Activated CD8-positive, alpha-beta memory T cell treated with anti-CD3 and anti-CD28 coated beads, Interleukin-2, amount 50 U/mL, for 24 hours (primary cell): ENCODE data around the gene BCL2.
"Not testable (repeated sequence)": the region's sequence is repeated elsewhere in the genome, so short reads cannot be mapped to it uniquely, and the experiment has no call there.

Source experiments
- DNase-seq: peaks from one replicate; pipeline ENCODE4 v3.0.0-alpha.2; 2020; ENCODE audit errors: extremely low read depth

The BCL2 gene

DNA sequence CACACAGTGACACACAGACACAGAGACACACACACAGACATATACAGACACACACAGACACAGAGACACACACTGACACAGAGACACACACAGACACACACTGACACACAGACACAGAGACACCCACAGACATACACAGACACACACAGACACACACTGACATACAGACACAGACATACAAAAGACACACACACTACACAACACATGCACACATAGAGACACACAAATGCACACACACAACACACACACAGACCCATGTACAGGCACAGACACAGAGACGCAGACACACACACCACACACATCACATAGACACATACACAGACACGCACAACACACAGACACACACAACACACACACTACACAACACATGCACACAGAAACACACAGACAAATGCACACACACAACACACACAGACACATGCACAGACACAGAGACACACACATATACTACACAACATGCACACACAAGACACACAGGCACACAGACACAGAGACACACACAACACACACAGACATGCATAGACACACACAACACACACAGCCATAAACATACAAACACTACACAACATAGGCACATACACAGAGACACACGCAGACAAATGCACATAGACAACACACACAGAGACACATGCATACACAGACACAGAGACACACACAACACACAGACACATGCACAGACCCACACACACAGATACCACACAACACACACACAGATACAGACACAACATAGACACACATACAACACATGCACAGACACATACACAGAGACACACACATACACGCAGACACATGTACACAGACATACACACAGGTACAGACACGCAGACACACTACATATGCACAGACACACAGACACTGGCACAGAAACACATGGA is 120.5 kb downstream of the BCL2 start:
- DNase-seq: no peak

DNA sequence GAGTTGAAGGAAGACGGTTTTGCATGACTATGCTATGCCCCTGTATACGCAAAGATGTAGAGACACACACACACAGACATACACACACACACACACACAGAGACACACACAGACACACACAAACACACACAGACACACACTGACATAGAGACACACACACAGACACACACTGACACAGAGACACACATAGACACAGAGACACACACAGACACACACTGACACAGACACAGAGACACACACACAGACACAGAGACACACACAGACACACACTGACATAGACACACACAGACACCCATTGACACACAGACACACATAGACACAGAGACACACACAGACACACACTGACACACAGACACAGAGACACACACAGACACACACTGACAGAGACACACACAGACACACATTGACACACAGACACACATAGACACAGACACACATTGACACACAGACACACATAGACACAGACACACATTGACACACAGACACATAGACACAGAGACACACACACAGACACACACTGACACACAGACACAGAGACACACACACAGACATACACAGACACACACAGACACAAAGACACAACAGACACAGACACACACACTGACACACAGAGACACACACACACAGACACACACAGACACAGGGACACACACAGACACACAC is 121.3 kb downstream of the BCL2 start:
- no peak for DNase-seq

DNA sequence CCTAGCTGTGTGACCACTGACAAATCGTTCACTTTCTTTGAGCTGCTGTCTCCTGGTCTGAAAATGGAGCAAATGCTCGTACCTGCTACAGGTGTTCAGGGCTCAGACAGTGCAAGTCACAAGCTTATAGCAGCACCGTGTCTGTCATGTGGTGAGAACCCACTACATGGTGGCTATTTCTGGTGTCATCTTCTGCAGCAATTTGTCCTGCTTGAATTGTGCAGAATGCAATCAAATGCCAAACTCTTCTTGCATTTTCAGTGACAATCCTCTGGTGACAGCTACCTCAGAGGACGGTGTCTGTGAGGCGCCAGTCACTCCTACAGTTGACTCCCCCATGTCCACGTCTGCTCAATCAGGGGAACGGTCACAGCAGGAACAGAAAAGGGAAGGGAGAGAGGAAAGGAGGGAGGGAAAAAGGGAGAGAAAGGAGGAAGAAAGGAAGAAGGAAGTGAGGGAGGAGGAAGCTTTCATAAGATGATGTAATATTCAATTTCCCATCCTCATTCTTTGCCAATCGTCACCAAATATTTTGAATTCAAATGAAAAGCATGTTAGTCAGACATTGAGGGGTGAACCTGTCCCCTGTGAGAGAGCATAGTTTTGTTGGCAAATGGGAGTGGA is 122.2 kb downstream of the BCL2 start:
- no peak for DNase-seq

- no peak for DNase-seq
These were observed 124.0 kb downstream of the BCL2 start for GRCh38 chr18:63195326-63196159.

DNA sequence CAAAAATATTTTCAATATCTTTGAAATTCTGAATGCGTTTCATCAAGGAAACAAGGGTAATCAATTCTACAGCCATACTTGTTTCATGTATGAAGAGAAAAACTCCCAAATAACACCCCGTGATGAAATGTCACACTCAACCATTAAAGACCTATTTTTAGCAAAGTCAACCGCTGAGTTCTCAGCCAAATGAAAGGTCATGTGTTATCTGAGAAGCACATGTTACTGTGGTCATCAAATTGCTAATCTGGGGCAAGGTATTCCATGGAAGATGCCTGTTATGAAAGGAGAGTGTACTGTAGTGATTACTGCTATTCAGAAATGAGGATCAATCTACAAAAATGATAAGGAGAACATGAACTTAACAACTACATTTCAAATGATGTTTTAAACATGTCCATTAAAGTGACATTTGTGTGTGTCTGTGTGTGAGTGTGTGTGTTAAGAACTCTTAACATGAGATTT is 126.7 kb downstream of the BCL2 start:
- no peak for DNase-seq

DNA sequence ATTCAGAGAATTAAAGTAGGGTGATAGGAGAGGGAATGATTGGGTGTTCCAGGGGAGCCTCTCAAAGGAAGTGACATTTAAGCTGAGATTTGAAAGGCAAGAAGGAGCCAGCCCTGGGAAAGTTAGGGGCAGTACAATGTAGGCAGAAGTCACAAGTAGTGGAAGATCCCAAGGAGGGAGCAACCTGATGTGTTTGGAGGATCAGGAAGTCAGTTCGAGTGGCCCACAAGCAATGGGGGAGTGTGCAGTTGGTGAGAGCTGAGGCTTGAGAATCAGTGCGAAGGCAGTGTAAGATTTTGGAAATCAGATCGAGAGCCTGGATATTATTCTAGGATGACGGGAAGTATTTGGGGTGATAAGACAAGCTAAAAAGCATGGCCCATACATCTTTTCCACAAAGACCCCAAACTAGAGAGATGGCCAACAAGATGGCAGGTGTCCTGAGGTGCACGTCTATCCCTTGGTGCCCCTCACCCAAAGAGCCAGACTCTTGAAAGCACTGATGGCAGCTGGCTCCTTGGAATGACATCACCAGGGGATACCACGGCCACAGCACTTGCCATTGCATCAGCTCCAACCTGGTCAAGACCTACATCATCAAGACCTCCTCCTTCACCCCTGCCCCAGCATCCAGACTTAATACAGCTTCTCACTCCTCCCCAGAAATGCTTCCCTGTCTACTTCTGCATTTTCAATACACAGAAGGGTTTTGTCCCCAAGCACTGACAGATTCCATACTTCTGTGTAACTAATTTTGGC is 127.3 kb downstream of the BCL2 start:
- DNase-seq: no peak

DNA sequence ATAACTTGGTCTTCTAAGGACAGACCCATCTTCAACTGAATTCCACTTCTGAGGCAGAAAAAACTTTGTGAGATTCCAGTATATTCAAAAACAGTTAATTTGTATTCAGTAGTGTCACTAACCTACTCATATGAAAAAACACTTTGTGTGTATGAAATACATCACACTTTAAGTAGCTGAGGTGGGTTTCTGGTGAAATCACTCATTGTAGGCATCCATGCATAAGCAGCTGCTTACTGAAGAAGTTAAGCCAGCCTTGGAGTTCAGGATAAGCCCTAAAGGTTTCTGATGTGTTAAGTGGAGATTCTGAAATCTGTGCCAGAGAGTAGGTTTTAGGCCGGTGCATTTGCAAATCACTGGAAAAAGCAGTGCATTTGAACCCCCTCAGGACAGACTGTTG is 128.2 kb downstream of the BCL2 start:
- DNase-seq: no peak

DNA sequence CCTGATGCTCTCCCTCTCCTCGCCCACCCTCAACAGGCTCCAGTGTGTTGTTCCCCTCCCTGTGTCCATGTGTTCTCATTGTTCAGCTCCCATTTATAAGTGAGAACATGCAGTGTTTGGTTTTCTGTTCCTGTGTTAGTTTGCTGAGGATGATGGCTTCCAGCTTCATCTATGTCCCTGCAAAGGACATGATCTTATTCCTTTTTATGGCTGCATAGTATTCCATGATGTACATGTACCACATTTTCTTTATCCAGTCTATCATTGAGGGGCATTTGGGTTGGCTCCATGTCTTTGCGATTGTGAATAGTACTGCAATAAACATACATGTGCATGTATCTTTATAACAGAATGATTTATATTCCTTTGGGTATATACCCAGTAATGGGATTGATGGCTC is 128.7 kb downstream of the BCL2 start:
- not testable (repeated sequence) for DNase-seq

GRCh38 chr18:63189817-63190216 is 129.8 kb downstream of the BCL2 start:
- DNase-seq: no peak

DNA sequence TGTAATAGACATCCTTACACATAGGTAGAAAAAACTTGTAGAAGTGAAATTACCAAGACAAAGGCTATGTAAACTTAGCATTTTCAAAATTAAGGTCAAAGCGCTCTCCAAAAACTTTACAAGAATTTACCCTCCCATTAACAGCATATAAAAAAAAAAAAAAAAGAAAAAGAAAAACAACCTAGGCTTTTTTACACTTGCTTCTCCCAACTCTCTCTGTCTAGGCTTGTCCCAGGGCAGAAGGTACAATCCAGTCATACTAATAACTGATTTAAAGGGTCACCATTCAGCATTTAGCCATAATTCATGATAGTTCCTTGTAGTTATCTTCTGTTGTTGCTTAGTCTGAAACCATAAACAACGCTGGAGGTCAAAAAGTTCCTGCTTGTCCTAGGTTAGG is 130.5 kb downstream of the BCL2 start:
- no peak for DNase-seq

- DNase-seq: no peak
These were observed 131.6 kb downstream of the BCL2 start for GRCh38 chr18:63187791-63188460.

GRCh38 chr18:63187223-63187574 is 132.4 kb downstream of the BCL2 start:
- DNase-seq: no peak

DNA sequence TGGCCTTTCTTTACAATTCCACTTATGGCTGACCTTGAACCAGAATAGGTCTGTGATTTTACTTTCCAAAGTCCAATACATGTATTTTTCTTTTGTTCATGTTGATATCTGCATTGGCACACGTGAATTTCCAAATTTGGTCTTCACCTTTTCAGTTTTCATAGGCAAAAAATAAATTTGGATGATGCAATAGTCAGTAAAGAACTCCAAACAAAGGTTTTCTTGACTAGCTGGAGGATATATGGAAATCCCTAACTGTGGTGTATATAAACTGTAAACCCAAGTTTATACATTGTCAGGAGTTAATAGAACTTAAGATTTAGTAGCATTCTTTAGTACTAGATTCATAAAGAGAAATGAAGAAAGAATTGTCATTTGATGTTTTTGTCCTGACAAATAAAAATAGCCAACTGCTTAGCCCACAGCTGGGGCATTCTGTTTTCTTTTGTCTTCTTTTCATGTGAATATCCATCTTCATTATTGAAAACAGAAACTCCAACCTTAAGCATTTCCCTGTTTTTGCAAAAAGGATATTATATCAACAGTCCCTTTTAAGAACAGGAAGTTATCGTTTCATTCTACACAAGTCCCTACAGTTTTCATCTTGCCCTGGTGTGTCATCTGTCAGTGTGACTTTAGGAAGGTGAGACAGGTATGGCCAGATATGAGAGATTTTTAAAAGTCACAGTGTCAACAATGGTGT is 132.9 kb downstream of the BCL2 start:
- DNase-seq: no peak

DNA sequence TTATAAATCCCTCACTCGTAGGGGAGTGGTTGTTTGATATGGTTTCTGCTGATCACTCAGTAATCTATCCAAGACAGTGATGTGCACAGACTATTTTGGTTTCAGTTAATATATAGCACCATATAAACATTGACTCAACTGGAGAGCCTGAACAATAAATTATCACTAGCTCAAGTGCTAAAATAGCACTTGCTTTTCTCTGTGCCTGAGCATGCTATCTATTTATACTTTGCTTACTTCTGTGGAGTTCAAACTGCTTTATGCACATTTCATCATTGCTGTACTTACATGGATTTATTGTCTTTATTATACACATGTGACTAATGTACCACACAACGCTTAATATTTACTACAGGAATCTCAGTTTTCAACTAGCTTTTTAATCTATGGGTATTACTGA is 133.6 kb downstream of the BCL2 start:
- no peak for DNase-seq

- no peak for DNase-seq
These were observed 135.4 kb downstream of the BCL2 start for GRCh38 chr18:63183952-63184770.

GRCh38 chr18:63183378-63183777 is 136.2 kb downstream of the BCL2 start:
- DNase-seq: no peak

DNA sequence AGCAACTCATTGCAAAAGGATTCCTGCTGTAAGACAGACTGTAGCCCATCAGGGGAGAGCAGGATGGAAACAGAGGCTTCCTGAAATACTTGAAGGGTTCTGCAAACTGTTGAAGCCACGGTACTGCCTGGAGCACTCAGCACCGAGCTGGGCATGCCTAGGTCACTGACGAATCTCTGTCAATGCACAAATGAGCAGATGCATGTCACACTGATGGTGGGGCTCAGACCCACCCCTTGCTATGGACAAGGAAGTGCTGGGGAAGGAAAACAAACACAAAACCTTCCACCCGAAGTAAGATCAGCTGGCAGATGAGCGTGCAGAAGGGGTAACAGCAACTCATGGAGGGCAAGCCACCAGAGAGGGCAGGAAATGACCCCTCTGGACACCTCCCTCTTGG is 136.7 kb downstream of the BCL2 start:
- no peak for DNase-seq

- no peak for DNase-seq
These were observed 137.2 kb downstream of the BCL2 start for GRCh38 chr18:63182310-63182772.

- no peak for DNase-seq
These were observed 137.8 kb downstream of the BCL2 start for GRCh38 chr18:63181706-63182309.
